Activated B cell treated with CpG ODN at 0.5 μM for 24 hours (primary cell): Measurements from ENCODE around the gene ZSWIM5. TPM values are rescaled to one million over a fixed set of nuclear protein-coding genes. Genes with fewer than 3 reads are reported as not detected.
"Not testable (repeated sequence)": the region's sequence is repeated elsewhere in the genome, so short reads cannot be mapped to it uniquely, and the experiment has no call there.

Experiments used
- ATAC-seq: fragments of 200-7000 bp; cut with Tn5 transposase; one replicate; pipeline ENCODE4 v1.10.0; 2021; ENCODE audit warnings: low read depth, mild to moderate bottlenecking, moderate library complexity
- CTCF ChIA-PET: fragments of 350-600 bp; sonication (Branson Sonifier 250); formaldehyde crosslinking; loops from one replicate; lab custom pipeline; 2021; ENCODE audit warnings: antibody characterized with exemption; lab: Charles Lee
- POLR2A ChIA-PET: fragments of 350-600 bp; sonication (Branson Sonifier 250); formaldehyde crosslinking; loops from one replicate; lab custom pipeline; 2021; ENCODE audit warnings: antibody characterized with exemption; lab: Charles Lee
- DNase-seq: peaks from one replicate; pipeline ENCODE4 v3.0.0; 2022
- H3K27ac Mint-ChIP-seq: one replicate; pipeline ENCODE4 v1.8.0; 2020; ENCODE audit warnings: mixed read lengths
- H3K27me3 Mint-ChIP-seq: one replicate; pipeline ENCODE4 v1.8.0; 2021; ENCODE audit warnings: mixed read lengths
- H3K36me3 Mint-ChIP-seq: one replicate; pipeline ENCODE4 v1.8.0; 2021; ENCODE audit warnings: low read depth, mixed read lengths
- H3K4me1 Mint-ChIP-seq: one replicate; pipeline ENCODE4 v1.8.0; 2021; ENCODE audit warnings: mixed read lengths
- H3K4me3 Mint-ChIP-seq: one replicate; pipeline ENCODE4 v1.8.0; 2020; ENCODE audit warnings: mild to moderate bottlenecking, mixed read lengths
- H3K9me3 Mint-ChIP-seq: one replicate; pipeline ENCODE4 v1.8.0; 2020; ENCODE audit warnings: mixed read lengths
- intact Hi-C: fragments of 100-400 bp; cut with micrococcal nuclease; formaldehyde crosslinking; loops from one replicate; pipeline ENCODE4 v1.15.1; 2024
- total RNA-seq: library from RNA; stranded (reverse); gene quantifications from 2 replicates; pipeline ENCODE4 v1.2.3, GENCODE V29; 2022
- TF ChIP-seq, protein P1 (sequence below): fragments of 200-600 bp; IDR thresholded peaks from one replicate; pipeline ENCODE4 v1.8.0; 2022; ENCODE audit warnings: antibody characterized with exemption, mild to moderate bottlenecking

Gene ZSWIM5
- total RNA-seq, 1 donor from 2014 or later: 1.6 TPM

DNA sequence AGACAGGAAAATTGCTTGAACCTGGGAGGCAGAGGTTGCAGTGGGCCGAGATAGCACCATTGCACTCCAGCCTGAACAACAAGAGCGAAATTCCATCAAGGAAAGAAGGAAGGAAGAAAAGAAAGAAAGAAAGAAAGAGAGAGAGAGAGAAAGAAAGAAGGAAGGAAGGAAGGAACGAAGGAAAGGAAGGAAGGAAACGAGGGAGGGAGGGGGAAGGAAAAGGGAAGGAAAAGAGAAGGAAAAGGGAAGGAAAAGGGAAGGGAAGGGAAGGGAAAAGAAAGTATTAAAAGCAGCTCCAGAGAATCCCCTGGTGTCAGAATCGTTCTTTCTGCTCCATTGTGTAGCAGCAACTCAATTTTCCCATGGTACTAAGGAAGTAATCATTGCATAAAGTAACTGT, 19.2 kb upstream of the ZSWIM5 start:
- Mint-ChIP-seq H3K36me3 (no peaks in the 10 kb centered on the region), H3K9me3 (no peaks in the 10 kb centered on the region), H3K4me1 (no peaks in the 10 kb centered on the region), H3K27ac (no peak overlapping the region), H3K4me3 (no peak overlapping the region), H3K27me3 (peaks cover 5% of the 10 kb centered on the region)
- intact Hi-C loops: no loop called here
- DNase-seq (no peak), ATAC-seq (no peak)
- ChIA-PET POLR2A (no interaction called here), CTCF (no interaction called here)
- TF ChIP-seq, protein P1, sequence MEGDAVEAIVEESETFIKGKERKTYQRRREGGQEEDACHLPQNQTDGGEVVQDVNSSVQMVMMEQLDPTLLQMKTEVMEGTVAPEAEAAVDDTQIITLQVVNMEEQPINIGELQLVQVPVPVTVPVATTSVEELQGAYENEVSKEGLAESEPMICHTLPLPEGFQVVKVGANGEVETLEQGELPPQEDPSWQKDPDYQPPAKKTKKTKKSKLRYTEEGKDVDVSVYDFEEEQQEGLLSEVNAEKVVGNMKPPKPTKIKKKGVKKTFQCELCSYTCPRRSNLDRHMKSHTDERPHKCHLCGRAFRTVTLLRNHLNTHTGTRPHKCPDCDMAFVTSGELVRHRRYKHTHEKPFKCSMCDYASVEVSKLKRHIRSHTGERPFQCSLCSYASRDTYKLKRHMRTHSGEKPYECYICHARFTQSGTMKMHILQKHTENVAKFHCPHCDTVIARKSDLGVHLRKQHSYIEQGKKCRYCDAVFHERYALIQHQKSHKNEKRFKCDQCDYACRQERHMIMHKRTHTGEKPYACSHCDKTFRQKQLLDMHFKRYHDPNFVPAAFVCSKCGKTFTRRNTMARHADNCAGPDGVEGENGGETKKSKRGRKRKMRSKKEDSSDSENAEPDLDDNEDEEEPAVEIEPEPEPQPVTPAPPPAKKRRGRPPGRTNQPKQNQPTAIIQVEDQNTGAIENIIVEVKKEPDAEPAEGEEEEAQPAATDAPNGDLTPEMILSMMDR: no peak

DNA sequence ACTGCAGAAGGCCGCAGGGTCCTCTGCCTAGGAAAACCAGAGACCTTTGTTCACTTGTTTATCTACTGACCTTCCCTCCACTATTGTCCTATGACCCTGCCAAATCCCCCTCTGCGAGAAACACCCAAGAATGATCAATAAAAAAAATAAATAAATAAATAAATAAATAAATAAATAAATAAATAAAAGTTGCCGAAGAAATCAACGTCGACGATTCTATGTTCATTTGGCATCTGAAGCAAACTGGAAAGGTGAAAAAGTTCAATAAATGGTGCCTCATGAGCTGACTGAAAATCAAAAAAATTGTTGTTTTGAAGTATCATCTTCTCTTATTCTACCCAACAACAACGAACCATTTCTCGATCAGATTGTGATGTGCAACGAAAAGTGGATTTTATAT, 17.3 kb upstream of the ZSWIM5 start:
- CTCF ChIA-PET, H3K27ac Mint-ChIP-seq, H3K4me3 Mint-ChIP-seq, H3K27me3 Mint-ChIP-seq, intact Hi-C loops, H3K36me3 Mint-ChIP-seq, POLR2A ChIA-PET, ATAC-seq, H3K4me1 Mint-ChIP-seq, H3K9me3 Mint-ChIP-seq, DNase-seq: not testable (repeated sequence)

DNA sequence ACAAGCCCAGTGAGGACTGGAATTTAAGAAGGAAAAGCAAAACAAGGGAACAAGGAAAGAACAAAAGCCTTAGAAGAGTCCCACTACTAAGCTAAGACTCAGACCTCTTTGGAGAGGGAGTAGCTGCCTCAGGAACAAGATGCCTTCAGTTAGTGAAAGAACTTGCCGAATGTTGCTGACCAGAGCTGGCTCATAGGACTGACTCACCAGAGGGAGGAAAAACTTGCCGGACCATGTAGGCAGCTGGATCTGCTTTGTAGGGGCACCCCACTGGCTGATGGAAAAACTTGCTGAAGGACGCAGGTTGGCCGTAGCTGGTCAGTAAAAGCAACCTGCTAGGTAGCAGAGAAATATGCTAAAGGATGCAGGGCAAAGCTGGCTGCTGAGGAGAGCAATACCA, 15.3 kb upstream of the ZSWIM5 start:
- peaks cover 5% of the 10 kb centered on the region for H3K27me3 Mint-ChIP-seq

DNA sequence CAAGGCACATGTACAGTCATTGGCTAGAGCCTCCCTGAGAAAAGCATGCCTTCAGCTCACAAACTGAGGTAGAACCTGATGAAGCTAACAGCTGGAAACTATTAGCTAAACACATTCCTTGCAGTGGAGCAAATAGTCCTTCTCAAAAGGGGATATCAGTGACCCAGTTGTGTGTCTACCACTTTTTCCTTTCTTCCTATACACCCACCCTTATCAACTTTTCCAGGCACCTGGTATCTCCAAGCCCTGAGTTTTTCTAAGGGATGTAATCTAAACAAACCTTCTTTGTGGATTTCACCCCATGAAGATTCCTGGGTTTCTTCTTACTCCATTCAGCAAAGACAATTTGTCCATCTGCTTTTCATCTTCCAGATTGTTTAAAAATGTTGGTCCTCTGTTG, 10.5 kb upstream of the ZSWIM5 start:
- Mint-ChIP-seq H3K9me3 (no peaks in the 10 kb centered on the region), H3K36me3 (no peaks in the 10 kb centered on the region), H3K4me1 (no peaks in the 10 kb centered on the region), H3K27ac (no peak overlapping the region), H3K27me3 (peaks cover 18% of the 10 kb centered on the region), H3K4me3 (no peak overlapping the region)
- intact Hi-C loops: no loop called here
- ChIA-PET POLR2A (no interaction called here), CTCF (no interaction called here)
- ATAC-seq: no peak
- TF ChIP-seq, protein P1: no peak
- DNase-seq: no peak

More for the DNA sequence above, 15.3 kb upstream of the ZSWIM5 start:
- no peak overlapping the region for H3K27ac Mint-ChIP-seq
- H3K4me1 Mint-ChIP-seq: no peaks in the 10 kb centered on the region
- intact Hi-C loops: no loop called here
- H3K9me3 Mint-ChIP-seq: no peaks in the 10 kb centered on the region
- no peak overlapping the region for H3K4me3 Mint-ChIP-seq
- ATAC-seq (no peak), DNase-seq (no peak)
- H3K36me3 Mint-ChIP-seq: no peaks in the 10 kb centered on the region
- ChIA-PET POLR2A (no interaction called here), CTCF (no interaction called here)
- TF ChIP-seq, protein P1: no peak

DNA sequence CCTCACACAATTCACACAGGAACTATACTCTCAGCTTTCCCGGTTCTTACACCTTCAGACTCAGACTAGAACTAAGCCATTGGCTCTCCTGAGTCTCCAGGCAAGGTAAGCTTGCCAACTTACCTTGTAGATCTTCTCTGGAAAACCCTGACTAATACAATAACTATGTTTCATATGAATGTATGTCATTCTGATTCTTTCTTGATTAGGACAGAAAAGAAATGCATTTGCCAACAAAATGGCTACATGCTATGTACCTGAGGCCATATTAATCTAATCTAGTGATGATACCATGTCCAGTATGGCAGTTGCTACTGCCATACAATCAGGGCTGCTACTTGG, 9.8 kb upstream of the ZSWIM5 start:
- POLR2A ChIA-PET: no interaction called here
- Mint-ChIP-seq H3K27ac (no peak overlapping the region), H3K9me3 (no peaks in the 10 kb centered on the region), H3K4me1 (no peaks in the 10 kb centered on the region), H3K4me3 (no peak overlapping the region), H3K36me3 (no peaks in the 10 kb centered on the region), H3K27me3 (peaks cover 20% of the 10 kb centered on the region)
- TF ChIP-seq, protein P1: no peak
- CTCF ChIA-PET: no interaction called here
- intact Hi-C loops: no loop called here
- DNase-seq: no peak
- ATAC-seq: no peak

DNA sequence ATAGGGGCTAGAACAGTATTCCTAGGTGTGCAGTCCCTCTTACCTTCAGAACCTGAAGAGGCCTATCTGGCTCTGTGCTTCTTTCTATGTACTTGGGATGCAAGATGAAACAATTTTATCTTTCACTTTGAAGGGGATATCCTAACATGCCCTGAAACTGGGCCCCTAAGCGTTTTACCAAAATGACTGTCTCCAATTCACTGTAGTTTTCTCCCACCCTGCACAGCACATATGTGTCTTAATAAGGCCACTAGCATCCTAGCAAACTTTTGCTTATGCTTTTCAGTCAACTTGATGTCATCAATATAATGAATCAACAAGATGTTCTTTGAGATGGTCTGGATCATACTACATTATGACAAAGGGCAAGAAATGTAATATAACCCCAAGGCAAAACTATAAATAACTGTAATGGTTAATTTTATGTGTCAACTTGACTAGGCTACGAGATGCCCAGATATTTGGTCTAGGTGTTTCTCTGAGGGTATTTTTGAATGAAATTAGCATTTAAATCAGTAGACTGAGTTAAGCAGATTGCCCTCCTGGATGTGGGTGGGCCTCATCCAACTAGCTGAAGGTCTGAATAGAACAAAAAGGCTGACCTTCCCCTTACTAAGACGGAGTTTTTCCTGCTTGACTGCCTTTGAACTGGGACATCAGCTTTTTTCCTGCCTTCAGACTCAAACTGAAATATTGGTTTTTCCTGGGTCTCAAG, 9.2 kb upstream of the ZSWIM5 start:
- ATAC-seq (no peak), DNase-seq (no peak)
- H3K4me3 Mint-ChIP-seq: no peak overlapping the region
- intact Hi-C loops: no loop called here
- H3K36me3 Mint-ChIP-seq: no peaks in the 10 kb centered on the region
- TF ChIP-seq, protein P1: no peak
- CTCF ChIA-PET: no interaction called here
- POLR2A ChIA-PET: no interaction called here
- H3K4me1 Mint-ChIP-seq: no peaks in the 10 kb centered on the region
- no peak overlapping the region for H3K27ac Mint-ChIP-seq
- no peaks in the 10 kb centered on the region for H3K9me3 Mint-ChIP-seq
- peaks cover 23% of the 10 kb centered on the region for H3K27me3 Mint-ChIP-seq
